WTC11 (cell line): ENCODE measurements around the gene ZDHHC14. TPM values are rescaled to one million over a fixed set of nuclear protein-coding genes. Genes with fewer than 3 reads are reported as not detected.

Source experiments
- ATAC-seq: fragments of 200-7000 bp; cut with Tn5 transposase; 2 replicates; pipeline ENCODE4 v1.10.0; 2021; ENCODE audit warnings: mild to moderate bottlenecking, moderate library complexity
- CTCF ChIA-PET: fragments of 300-600 bp; sonication (Branson Sonifier 250); formaldehyde crosslinking; loops from one replicate; lab custom pipeline; 2021; ENCODE audit warnings: antibody characterized with exemption; lab: Charles Lee
- POLR2A ChIA-PET: fragments of 350-600 bp; sonication (Branson Sonifier 250); formaldehyde crosslinking; loops from one replicate; lab custom pipeline; 2021; ENCODE audit warnings: antibody characterized with exemption; lab: Charles Lee
- DNase-seq: peaks from one replicate; pipeline ENCODE4 v3.0.0; 2021; ENCODE audit warnings: low spot score
- H3K27ac Mint-ChIP-seq: 2 replicates; pipeline ENCODE4 v1.8.0; 2021; ENCODE audit warnings: mixed read lengths
- H3K27me3 Mint-ChIP-seq: 2 replicates; pipeline ENCODE4 v1.8.0; 2021; ENCODE audit warnings: low read depth, mild to moderate bottlenecking, moderate library complexity, mixed read lengths
- H3K36me3 Mint-ChIP-seq: 2 replicates; pipeline ENCODE4 v1.8.0; 2021; ENCODE audit warnings: mixed read lengths
- H3K4me1 Mint-ChIP-seq: 2 replicates; pipeline ENCODE4 v1.8.0; 2022; ENCODE audit warnings: mixed read lengths
- H3K4me3 Mint-ChIP-seq: 2 replicates; pipeline ENCODE4 v1.8.0; 2021; ENCODE audit warnings: mild to moderate bottlenecking, moderate library complexity, mixed read lengths
- H3K9me3 Mint-ChIP-seq: 2 replicates; pipeline ENCODE4 v1.8.0; 2021; ENCODE audit warnings: mixed read lengths
- ELF4 ChIP-seq: sonication (generic); formaldehyde crosslinking; IDR thresholded peaks from 2 replicates; pipeline ENCODE4 v1.8.1; 2022; ENCODE audit warnings: low read depth, mild to moderate bottlenecking, moderate library complexity, missing genetic modification reagents
- EMX1 ChIP-seq: fragments of 250-450 bp; sonication (Bioruptor Pico); IDR thresholded peaks from 2 replicates; pipeline ENCODE4 v1.8.0; 2021; ENCODE audit warnings: mild to moderate bottlenecking
- GRHL2 ChIP-seq: fragments of 250-450 bp; sonication (Bioruptor Pico); IDR thresholded peaks from 2 replicates; pipeline ENCODE4 v1.8.0; 2022; ENCODE audit warnings: mild to moderate bottlenecking, moderate library complexity; ENCODE audit not compliant: insufficient replicate concordance, severe bottlenecking
- HMGA2 ChIP-seq: fragments of 250-450 bp; sonication (Bioruptor Pico); IDR thresholded peaks from 2 replicates; pipeline ENCODE4 v1.4.0; 2021; ENCODE audit warnings: mild to moderate bottlenecking, moderate library complexity
- IRF2 ChIP-seq: sonication (generic); formaldehyde crosslinking; IDR thresholded peaks from 2 replicates; pipeline ENCODE4 v1.8.0; 2022; ENCODE audit warnings: low read depth, missing genetic modification reagents, borderline replicate concordance
- JAZF1 ChIP-seq: fragments of 250-450 bp; sonication (Bioruptor Pico); IDR thresholded peaks from 2 replicates; pipeline ENCODE4 v1.9.0; 2021; ENCODE audit warnings: moderate library complexity, mild to moderate bottlenecking, inconsistent platforms
- JUN ChIP-seq: sonication (generic); formaldehyde crosslinking; IDR thresholded peaks from 2 replicates; pipeline ENCODE4 v1.8.0; 2023; ENCODE audit warnings: mild to moderate bottlenecking, missing genetic modification reagents
- KAT7 ChIP-seq: sonication (generic); formaldehyde crosslinking; IDR thresholded peaks from 2 replicates; pipeline ENCODE4 v1.8.1; 2023; ENCODE audit warnings: missing genetic modification reagents, mild to moderate bottlenecking, borderline replicate concordance
- NFE2L1 ChIP-seq: sonication (generic); formaldehyde crosslinking; IDR thresholded peaks from 2 replicates; pipeline ENCODE4 v1.8.1; 2023; ENCODE audit warnings: missing genetic modification reagents
- NFYB ChIP-seq: sonication (generic); formaldehyde crosslinking; conservative IDR thresholded peaks from 2 replicates; pipeline ENCODE4 v1.8.0; 2022; ENCODE audit warnings: low read depth, missing genetic modification reagents
- PRRX2 ChIP-seq: fragments of 250-450 bp; sonication (Bioruptor Pico); IDR thresholded peaks from 2 replicates; pipeline ENCODE4 v1.8.0; 2021; ENCODE audit warnings: mild to moderate bottlenecking
- RELA ChIP-seq: sonication (generic); formaldehyde crosslinking; IDR thresholded peaks from 2 replicates; pipeline ENCODE4 v1.8.1; 2022; ENCODE audit warnings: missing genetic modification reagents, mild to moderate bottlenecking, borderline replicate concordance
- SOX15 ChIP-seq: fragments of 250-450 bp; sonication (Bioruptor Pico); IDR thresholded peaks from 2 replicates; pipeline ENCODE4 v1.9.0; 2021; ENCODE audit warnings: mild to moderate bottlenecking
- TEAD1 ChIP-seq: sonication (generic); formaldehyde crosslinking; IDR thresholded peaks from 2 replicates; pipeline ENCODE4 v1.8.0; 2022; ENCODE audit warnings: mild to moderate bottlenecking, missing genetic modification reagents
- TEAD4 ChIP-seq: sonication (generic); formaldehyde crosslinking; IDR thresholded peaks from 2 replicates; pipeline ENCODE4 v1.8.0; 2022; ENCODE audit warnings: mild to moderate bottlenecking, missing genetic modification reagents
- TP53 ChIP-seq: sonication (generic); formaldehyde crosslinking; IDR thresholded peaks from 2 replicates; pipeline ENCODE4 v1.8.1; 2023; ENCODE audit warnings: mild to moderate bottlenecking, missing genetic modification reagents
- USF2 ChIP-seq: sonication (generic); formaldehyde crosslinking; IDR thresholded peaks from 2 replicates; pipeline ENCODE4 v1.8.1; 2023; ENCODE audit warnings: mild to moderate bottlenecking, missing genetic modification reagents, moderate library complexity
- ZBTB21 ChIP-seq: sonication (generic); formaldehyde crosslinking; IDR thresholded peaks from 2 replicates; pipeline ENCODE4 v1.8.1; 2023; ENCODE audit warnings: mild to moderate bottlenecking, missing genetic modification reagents, borderline replicate concordance
- ZMAT4 ChIP-seq: fragments of 250-450 bp; sonication (Bioruptor Pico); IDR thresholded peaks from 2 replicates; pipeline ENCODE4 v1.9.0; 2021; ENCODE audit warnings: mild to moderate bottlenecking
- ZNF121 ChIP-seq: sonication (generic); formaldehyde crosslinking; IDR thresholded peaks from 2 replicates; pipeline ENCODE4 v1.8.0; 2023; ENCODE audit warnings: missing genetic modification reagents
- ZNF138 ChIP-seq: sonication (generic); formaldehyde crosslinking; conservative IDR thresholded peaks from 2 replicates; pipeline ENCODE4 v1.8.1; 2022; ENCODE audit warnings: mild to moderate bottlenecking, moderate library complexity, missing genetic modification reagents
- ZNF396 ChIP-seq: fragments of 250-450 bp; sonication (Bioruptor Pico); IDR thresholded peaks from 2 replicates; pipeline ENCODE4 v1.8.0; 2021; ENCODE audit warnings: mild to moderate bottlenecking, moderate library complexity, borderline replicate concordance
- ZNF416 ChIP-seq: fragments of 250-450 bp; sonication (Bioruptor Pico); IDR thresholded peaks from 2 replicates; pipeline ENCODE4 v1.9.0; 2021; ENCODE audit warnings: mild to moderate bottlenecking, inconsistent platforms
- ZNF423 ChIP-seq: fragments of 250-450 bp; sonication (Bioruptor Pico); IDR thresholded peaks from 2 replicates; pipeline ENCODE4 v2.1.2; 2022; ENCODE audit warnings: mild to moderate bottlenecking, moderate library complexity
- ZNF425 ChIP-seq: fragments of 250-450 bp; sonication (Bioruptor Pico); conservative IDR thresholded peaks from 2 replicates; pipeline ENCODE4 v1.9.0; 2021; ENCODE audit warnings: mild to moderate bottlenecking
- ZNF532 ChIP-seq: fragments of 250-450 bp; sonication (Bioruptor Pico); IDR thresholded peaks from 2 replicates; pipeline ENCODE4 v1.9.0; 2021; ENCODE audit warnings: mild to moderate bottlenecking, borderline replicate concordance
- total RNA-seq: library from RNA; stranded (reverse); gene quantifications from 3 replicates; pipeline ENCODE4 v1.2.3, GENCODE V29; 2021
- TF ChIP-seq, protein P1 (sequence below): sonication (generic); formaldehyde crosslinking; IDR thresholded peaks from 2 replicates; pipeline ENCODE4 v1.8.0; 2022; ENCODE audit warnings: mild to moderate bottlenecking, missing genetic modification reagents
- TF ChIP-seq, protein P2 (sequence below): sonication (generic); formaldehyde crosslinking; IDR thresholded peaks from 2 replicates; pipeline ENCODE4 v1.8.1; 2022; ENCODE audit warnings: low read depth, mild to moderate bottlenecking, moderate library complexity, missing genetic modification reagents, borderline replicate concordance

The ZDHHC14 gene
- total RNA-seq, 1 experiment from 2014 or later, result 6.6 TPM

GRCh38 chr6:157411368-157411767 lies 30.4 kb downstream of the ZDHHC14 start:
- DNase-seq (no peak), ATAC-seq (no peak)
- H3K27ac Mint-ChIP-seq, result no peak overlapping the region
- ChIA-PET POLR2A (no interaction called here), CTCF (interaction anchor here (1.3 kb wide), 1 partner anchor 14 kb away, joined by 4 read pairs; no protein-coding TSS in a partner anchor)
- H3K36me3 Mint-ChIP-seq, result peaks cover 5% of the 10 kb centered on the region; the same call in 1 of the 2 replicates
- H3K4me1 Mint-ChIP-seq, result peaks cover 17% of the 10 kb centered on the region
- peaks cover 10% of the 10 kb centered on the region; the same call in 1 of the 2 replicates for H3K9me3 Mint-ChIP-seq
- H3K27me3 Mint-ChIP-seq, result no peaks in the 10 kb centered on the region
- TF ChIP-seq KAT7, result no peak
- TF ChIP-seq ZNF138 (CRISPR knock-in tag), result no peak
- TF ChIP-seq, protein P1, sequence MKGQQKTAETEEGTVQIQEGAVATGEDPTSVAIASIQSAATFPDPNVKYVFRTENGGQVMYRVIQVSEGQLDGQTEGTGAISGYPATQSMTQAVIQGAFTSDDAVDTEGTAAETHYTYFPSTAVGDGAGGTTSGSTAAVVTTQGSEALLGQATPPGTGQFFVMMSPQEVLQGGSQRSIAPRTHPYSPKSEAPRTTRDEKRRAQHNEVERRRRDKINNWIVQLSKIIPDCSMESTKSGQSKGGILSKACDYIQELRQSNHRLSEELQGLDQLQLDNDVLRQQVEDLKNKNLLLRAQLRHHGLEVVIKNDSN, result no peak
- TF ChIP-seq IRF2 (CRISPR knock-in tag), result no peak
- no peak for TF ChIP-seq ZNF532 (CRISPR knock-in tag)
- TF ChIP-seq NFE2L1 (CRISPR knock-in tag), result no peak
- no peak for TF ChIP-seq ZNF396 (CRISPR knock-in tag)
- TF ChIP-seq ZNF423 (CRISPR knock-in tag), result no peak
- no peak for TF ChIP-seq JUN (CRISPR knock-in tag)
- no peak for TF ChIP-seq EMX1 (CRISPR knock-in tag)
- no peak for TF ChIP-seq ZNF416
- no peak for TF ChIP-seq SOX15 (CRISPR knock-in tag)
- no peak for TF ChIP-seq ZBTB21 (CRISPR knock-in tag)
- TF ChIP-seq, protein P2, sequence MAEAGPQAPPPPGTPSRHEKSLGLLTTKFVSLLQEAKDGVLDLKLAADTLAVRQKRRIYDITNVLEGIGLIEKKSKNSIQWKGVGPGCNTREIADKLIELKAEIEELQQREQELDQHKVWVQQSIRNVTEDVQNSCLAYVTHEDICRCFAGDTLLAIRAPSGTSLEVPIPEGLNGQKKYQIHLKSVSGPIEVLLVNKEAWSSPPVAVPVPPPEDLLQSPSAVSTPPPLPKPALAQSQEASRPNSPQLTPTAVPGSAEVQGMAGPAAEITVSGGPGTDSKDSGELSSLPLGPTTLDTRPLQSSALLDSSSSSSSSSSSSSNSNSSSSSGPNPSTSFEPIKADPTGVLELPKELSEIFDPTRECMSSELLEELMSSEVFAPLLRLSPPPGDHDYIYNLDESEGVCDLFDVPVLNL (CRISPR knock-in tag), result no peak
- no peak overlapping the region for H3K4me3 Mint-ChIP-seq

DNA sequence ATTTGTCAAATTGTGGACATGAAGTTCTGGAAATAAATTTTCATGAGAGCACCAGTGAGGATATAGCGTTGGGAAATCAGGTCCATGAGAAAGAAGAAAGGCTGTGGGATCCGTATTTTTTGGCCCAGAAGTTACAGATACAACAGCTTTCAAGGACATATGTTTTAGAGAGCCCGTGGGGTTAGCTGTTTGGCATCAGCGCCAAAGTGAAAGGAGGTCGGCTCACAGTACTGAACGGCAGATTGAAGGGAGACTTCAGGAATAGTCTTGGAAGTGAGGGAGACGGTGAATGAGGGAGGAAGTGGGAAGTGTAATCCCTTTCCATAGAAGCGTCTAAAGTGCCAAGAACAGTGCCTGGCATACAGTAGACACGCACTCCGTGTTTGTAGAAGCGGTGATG lies 31.8 kb downstream of the ZDHHC14 start:
- POLR2A ChIA-PET, result no interaction called here
- no peak for ATAC-seq
- Mint-ChIP-seq H3K36me3 (peaks cover 5% of the 10 kb centered on the region; the same call in 1 of the 2 replicates), H3K27me3 (no peaks in the 10 kb centered on the region), H3K4me3 (no peak overlapping the region), H3K27ac (no peak overlapping the region), H3K9me3 (peaks cover 10% of the 10 kb centered on the region; the same call in 1 of the 2 replicates), H3K4me1 (peaks cover 6% of the 10 kb centered on the region)
- DNase-seq, result no peak
- CTCF ChIA-PET, result interaction anchor here (1.6 kb wide), 1 partner anchor 12 kb away, joined by 4 read pairs; no protein-coding TSS in a partner anchor
- TF ChIP-seq NFYB (no peak), ELF4 (CRISPR knock-in tag) (no peak), RELA (CRISPR knock-in tag) (no peak), SOX15 (CRISPR knock-in tag) (no peak), PRRX2 (CRISPR knock-in tag) (no peak), JAZF1 (CRISPR knock-in tag) (no peak), TP53 (CRISPR knock-in tag) (no peak), USF2 (CRISPR knock-in tag) (no peak), ZNF121 (no peak), TEAD4 (CRISPR knock-in tag) (no peak), ZNF425 (no peak), ZMAT4 (CRISPR knock-in tag) (no peak), GRHL2 (CRISPR knock-in tag) (no peak), HMGA2 (CRISPR knock-in tag) (no peak), TEAD1 (CRISPR knock-in tag) (no peak)
- TF ChIP-seq, protein P1, result no peak
